ENCODE measurements around the gene GAB2.

- TF ChIP-seq EZH2 (IDR thresholded peaks at IDR 0.05; ENCODE audit: borderline replicate concordance, low read depth, low read length, severe bottlenecking), result no peak
- no peak for TF ChIP-seq CTCF (IDR thresholded peaks at IDR 0.05; ENCODE audit: borderline replicate concordance, extremely low read depth, low read length, poor library complexity, severe bottlenecking)
Observed at GRCh38 chr11:78262238-78262637, 155.4 kb downstream of the GAB2 start.

Data from DND-41 (cell line).